Stomach (tissue), 4 donors: ENCODE measurements around the gene TPSAB1.

Source experiments
- POLR2AphosphoS5 ChIP-seq, 3 donors: sonication (generic); formaldehyde crosslinking; IDR thresholded peaks; one replicate each; pipeline ENCODE4 v1.6.1; 2016; ENCODE audit warnings: antibody characterized with exemption in 3 of 3
- TF ChIP-seq, protein P1 (sequence below), 7 experiments: fragments of 450-650 bp in 4 of 7; fragments of 200-600 bp in 3 of 7; sonication (generic) in 3 of 7; IDR thresholded peaks; one replicate each; pipeline ENCODE4 v1.5.1; 2016 to 2019; ENCODE audit warnings: antibody characterized with exemption in 7 of 7, control low read depth in 2 of 7, mild to moderate bottlenecking in 1 of 7

DNA sequence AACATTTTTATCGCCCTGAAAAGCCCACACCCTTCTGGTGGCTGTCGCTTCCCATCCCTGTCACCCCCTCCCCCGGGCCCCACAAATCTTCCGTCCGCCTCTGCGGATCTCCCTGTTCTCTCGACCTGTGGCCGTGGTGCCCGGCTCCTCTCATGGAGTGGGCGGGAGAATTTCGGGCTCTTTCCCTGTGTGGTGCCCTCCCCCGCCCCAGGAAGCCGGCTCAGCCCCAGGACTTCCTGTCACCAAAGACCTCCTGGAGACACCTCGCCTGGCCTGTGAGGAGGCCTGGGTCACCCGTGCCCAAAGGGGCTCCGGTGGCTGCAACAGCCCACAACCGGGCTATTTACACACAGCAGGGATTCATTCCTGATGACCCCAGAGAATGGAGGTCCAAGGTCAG is 42.8 kb downstream of the TPSAB1 start:
- TF ChIP-seq POLR2AphosphoS5 (IDR thresholded peaks at IDR 0.05), result no peak
- TF ChIP-seq, protein P1, sequence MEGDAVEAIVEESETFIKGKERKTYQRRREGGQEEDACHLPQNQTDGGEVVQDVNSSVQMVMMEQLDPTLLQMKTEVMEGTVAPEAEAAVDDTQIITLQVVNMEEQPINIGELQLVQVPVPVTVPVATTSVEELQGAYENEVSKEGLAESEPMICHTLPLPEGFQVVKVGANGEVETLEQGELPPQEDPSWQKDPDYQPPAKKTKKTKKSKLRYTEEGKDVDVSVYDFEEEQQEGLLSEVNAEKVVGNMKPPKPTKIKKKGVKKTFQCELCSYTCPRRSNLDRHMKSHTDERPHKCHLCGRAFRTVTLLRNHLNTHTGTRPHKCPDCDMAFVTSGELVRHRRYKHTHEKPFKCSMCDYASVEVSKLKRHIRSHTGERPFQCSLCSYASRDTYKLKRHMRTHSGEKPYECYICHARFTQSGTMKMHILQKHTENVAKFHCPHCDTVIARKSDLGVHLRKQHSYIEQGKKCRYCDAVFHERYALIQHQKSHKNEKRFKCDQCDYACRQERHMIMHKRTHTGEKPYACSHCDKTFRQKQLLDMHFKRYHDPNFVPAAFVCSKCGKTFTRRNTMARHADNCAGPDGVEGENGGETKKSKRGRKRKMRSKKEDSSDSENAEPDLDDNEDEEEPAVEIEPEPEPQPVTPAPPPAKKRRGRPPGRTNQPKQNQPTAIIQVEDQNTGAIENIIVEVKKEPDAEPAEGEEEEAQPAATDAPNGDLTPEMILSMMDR (IDR thresholded peaks at IDR 0.05), result no peak
